ENCODE data around the gene LTBP1.

The LTBP1 gene

DNA sequence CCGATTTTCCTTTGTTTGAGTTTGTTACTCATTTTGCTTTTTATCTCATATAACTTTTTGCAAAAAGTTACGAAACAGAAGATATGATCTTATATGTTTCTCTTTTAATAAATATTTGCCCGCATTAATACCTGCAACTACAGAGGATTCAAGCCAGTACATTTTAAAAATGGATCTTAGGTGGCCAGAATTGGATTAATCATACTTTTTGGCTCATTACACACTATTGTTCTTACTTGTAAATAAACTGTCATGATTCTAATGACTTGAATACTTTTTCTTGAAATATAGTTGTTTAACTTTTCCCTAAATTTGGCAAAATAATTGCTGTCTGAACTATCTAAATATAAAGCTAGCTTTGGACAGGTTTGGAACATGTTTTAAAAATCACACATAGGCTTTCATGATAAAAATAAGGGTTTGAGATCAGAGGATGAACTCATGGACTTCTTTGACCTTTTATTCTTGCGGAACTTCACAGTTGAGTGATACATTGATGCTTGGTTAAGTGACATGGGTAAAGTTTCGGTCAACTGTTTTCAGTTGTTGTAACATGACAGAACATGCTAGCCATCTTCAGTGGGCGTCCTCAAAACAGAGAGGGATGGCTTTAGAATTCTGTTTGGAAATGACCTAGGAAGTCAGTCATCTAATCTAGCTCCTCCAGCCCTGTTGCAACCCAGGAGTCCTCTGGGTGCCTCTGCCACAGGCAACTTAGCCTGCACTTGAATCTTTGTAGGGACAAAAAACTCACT is 44.5 kb downstream of the LTBP1 start:
- DNase-seq (ENCODE audit: low read depth), result no peak
- in situ Hi-C loops (cut with HindIII; ENCODE audit: low sequenced_read_pairs), result no loop called here
- H3K4me3 ChIP-seq (ENCODE audit: low read depth, low read length), result no peak overlapping the region
- TF ChIP-seq, protein P1, sequence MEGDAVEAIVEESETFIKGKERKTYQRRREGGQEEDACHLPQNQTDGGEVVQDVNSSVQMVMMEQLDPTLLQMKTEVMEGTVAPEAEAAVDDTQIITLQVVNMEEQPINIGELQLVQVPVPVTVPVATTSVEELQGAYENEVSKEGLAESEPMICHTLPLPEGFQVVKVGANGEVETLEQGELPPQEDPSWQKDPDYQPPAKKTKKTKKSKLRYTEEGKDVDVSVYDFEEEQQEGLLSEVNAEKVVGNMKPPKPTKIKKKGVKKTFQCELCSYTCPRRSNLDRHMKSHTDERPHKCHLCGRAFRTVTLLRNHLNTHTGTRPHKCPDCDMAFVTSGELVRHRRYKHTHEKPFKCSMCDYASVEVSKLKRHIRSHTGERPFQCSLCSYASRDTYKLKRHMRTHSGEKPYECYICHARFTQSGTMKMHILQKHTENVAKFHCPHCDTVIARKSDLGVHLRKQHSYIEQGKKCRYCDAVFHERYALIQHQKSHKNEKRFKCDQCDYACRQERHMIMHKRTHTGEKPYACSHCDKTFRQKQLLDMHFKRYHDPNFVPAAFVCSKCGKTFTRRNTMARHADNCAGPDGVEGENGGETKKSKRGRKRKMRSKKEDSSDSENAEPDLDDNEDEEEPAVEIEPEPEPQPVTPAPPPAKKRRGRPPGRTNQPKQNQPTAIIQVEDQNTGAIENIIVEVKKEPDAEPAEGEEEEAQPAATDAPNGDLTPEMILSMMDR (IDR thresholded peaks at IDR 0.05; ENCODE audit: low read depth, low read length, missing control alignments), result no peak

DNA sequence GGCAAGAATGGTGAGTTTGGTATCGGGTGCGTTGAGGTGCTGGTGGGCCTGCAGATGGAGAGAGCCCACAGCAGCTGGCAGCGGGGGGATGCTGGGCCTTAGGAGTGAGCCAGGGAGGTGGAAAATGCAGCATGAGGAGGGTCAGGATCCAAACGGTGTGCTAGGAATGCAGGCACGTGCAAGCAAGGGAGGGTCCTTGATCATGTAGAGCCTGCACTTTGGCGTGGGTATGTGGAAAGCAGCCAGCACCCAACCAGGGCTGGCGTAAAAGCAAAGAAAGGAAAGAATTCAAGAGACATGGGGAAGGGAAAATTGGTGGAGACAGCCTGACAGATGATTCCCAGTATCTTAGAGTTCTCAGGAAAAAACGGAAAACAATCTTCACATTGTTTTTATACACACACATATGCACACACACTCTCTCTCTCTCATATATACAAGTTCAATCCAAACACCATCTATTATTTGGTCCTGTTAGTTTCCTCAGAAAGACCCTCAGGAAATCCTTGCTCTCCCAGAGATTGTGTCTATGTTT is 46.3 kb downstream of the LTBP1 start:
- in situ Hi-C loops (cut with HindIII; ENCODE audit: low sequenced_read_pairs), result no loop called here
- DNase-seq (ENCODE audit: low read depth), result no peak
- TF ChIP-seq, protein P1 (IDR thresholded peaks at IDR 0.05; ENCODE audit: low read depth, low read length, missing control alignments), result no peak
- no peak overlapping the region for H3K4me3 ChIP-seq (ENCODE audit: low read depth, low read length)

DNA sequence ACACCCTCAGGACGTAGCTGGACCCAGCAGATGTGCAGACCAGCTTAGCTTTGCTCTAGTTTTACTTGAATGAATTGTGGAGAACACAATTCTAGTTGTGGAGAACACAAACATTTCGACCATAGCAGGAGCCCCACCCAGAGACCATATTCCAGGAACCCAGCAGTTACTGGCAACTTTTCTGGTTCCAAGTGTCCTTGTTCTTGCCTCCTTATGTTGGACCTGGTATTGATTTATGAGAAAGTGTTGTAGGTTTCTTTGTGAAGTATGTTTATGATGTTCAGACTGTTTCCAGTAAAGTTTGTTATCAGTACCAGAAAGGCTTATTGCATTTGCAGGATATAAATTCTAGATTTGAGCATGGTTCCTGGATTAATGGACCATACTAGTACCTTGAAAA is 51.0 kb downstream of the LTBP1 start:
- TF ChIP-seq, protein P1 (IDR thresholded peaks at IDR 0.05; ENCODE audit: low read depth, low read length, missing control alignments), result no peak
- H3K4me3 ChIP-seq (ENCODE audit: low read depth, low read length), result no peak overlapping the region
- in situ Hi-C loops (cut with HindIII; ENCODE audit: low sequenced_read_pairs), result no loop called here
- no peak for DNase-seq (ENCODE audit: low read depth)

DNA sequence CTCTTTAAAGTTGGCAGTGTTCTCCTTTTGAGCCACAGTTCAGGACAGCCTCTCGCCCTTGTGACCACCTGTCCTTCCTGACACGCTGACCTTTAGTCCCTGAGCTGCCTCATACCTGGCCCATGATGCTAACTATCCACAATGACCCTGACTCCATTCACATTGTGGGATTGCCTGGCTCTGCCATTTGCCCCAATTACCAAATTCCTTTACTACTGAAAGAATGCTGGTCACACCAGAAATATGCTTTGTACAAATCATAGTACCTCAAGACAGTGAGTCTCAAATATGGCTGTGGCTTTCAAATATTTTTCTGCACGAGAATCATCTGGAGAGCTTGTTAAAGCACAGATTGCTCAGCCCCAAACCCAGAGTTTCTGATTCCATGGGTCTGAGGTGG is 54.2 kb downstream of the LTBP1 start:
- in situ Hi-C loops (cut with HindIII; ENCODE audit: low sequenced_read_pairs), result no loop called here

DNA sequence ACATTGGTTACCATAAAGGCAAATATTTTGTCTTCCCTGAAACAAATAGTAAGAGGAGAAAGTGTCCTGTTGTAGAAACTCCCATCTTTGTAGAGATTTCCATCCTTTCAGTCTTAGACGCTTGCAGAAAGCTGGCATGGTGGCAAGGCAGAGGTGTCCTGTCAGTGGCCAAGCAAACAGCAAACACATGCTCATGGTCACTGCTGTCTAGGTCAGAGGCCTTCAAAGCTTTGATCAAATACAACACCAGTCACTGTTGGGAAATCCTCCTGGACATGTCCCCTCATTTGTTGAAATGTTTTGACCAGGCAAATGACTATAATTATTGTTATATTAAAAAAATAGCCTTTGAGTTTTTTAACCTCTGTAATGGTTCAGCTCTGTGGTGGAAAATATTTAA is 55.1 kb downstream of the LTBP1 start:
- H3K4me3 ChIP-seq (ENCODE audit: low read depth, low read length), result no peak overlapping the region
- TF ChIP-seq, protein P1 (IDR thresholded peaks at IDR 0.05; ENCODE audit: low read depth, low read length, missing control alignments), result no peak
- DNase-seq (ENCODE audit: low read depth), result no peak
- in situ Hi-C loops (cut with HindIII; ENCODE audit: low sequenced_read_pairs), result no loop called here

More for the DNA sequence above, 54.2 kb downstream of the LTBP1 start:
- no peak overlapping the region for H3K4me3 ChIP-seq (ENCODE audit: low read depth, low read length)
- DNase-seq (ENCODE audit: low read depth), result peak; percentile 22
- TF ChIP-seq, protein P1 (IDR thresholded peaks at IDR 0.05; ENCODE audit: low read depth, low read length, missing control alignments), result no peak

DNA sequence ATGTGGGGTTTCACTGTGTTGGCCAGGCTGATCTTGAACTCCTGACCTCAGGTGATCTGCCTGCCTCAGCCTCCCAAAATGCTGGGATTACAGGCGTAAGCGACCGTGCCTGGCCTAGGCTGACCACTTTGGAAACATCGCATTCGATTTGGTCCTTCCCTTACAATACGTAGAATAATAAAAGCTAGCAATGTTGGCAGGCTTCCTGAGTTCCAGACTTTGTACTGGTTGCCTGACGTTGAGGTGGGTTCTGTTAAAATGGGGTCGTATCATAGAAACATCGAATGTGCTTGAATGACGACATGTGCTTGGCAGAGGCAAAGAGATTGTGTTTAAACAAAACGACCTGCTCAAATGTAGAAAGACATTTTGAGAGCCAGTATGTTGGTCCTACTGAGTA is 56.1 kb downstream of the LTBP1 start:
- no peak for DNase-seq (ENCODE audit: low read depth)
- TF ChIP-seq, protein P1 (IDR thresholded peaks at IDR 0.05; ENCODE audit: low read depth, low read length, missing control alignments), result no peak
- H3K4me3 ChIP-seq (ENCODE audit: low read depth, low read length), result no peak overlapping the region
- in situ Hi-C loops (cut with HindIII; ENCODE audit: low sequenced_read_pairs), result no loop called here

Measured in astrocyte of the cerebellum (primary cell).